NCI-H526 treated with DMSO at 0.1 percent for 48 hours (cell line): ENCODE results near the gene GSG1L.

Experiments used
- DNase-seq: peaks from one replicate; lab custom pipeline; 2025; lab: John Stamatoyannopoulos, UW

GSG1L gene

DNA sequence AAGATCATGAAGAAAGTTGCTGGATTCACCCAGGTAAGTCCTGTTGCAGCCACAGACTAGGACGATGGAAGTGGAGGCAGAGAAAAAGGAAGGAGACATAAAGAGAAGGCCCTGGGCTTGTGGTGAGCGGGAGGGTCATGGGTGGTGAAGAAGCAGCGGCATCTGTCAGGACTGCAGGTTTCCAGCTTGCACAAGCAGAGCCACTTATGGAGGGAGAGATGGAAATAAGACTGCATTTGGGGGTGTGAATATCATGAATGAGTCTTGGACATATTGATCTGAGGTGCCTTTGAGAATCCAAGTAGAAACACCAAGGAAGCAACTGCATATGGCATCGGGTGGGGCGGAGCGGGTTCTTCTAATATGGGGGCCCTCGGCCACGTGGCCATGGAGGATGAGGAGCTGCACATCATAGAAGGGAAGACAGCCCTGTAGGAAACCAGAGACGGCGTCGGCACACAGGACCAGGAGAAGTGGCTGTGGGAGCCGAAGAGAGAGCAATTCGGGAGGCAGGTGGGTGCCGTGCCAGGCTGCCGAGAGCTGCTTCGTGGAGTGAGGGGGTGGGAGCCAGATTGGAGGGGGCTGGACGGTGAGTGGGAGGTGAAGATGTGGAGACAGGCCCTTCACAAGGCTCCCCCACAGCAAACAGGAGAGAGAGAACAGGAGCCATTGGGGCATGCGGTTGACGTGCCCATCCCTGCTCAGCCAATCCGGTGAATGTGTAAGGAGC lies 243.5 kb downstream of the GSG1L start:
- no peak for DNase-seq

DNA sequence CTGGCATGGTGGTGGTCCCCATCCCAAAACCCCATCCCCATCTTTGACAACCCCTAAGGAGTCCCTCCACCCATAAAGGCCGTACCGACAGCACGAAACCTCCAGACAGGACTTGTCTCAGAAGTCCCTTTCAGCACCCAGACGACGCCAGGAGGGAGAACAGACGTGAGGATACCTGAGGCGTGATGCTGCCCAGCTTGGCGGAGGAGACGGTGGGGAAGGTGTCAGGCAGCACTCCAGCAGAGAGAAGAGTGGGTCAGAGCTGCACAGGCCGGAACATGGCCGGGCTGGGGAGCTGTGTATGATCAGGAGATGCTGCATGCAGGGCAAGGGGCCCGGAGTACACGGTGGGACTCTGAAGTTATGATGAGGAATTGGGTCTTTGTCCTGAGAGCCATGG lies 244.2 kb downstream of the GSG1L start:
- no peak for DNase-seq

DNA sequence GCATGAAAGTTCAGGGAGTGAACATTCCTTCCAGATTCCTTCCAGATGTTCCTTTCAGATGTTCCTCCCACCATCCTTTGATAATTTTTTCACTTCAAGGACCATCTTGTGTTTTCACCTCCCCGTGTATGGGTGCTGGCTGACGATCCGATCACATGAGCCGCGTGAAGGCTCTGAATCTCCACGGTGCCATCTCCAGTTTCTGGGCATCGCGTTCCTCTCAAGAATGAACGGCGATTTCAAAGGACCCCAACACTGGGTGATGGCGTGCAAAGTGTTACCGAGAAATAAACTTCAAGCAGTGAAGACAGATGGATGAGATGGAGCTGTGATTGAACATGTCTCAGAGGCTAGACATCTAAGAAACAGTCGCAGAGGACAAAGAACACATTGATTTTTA lies 245.3 kb downstream of the GSG1L start:
- DNase-seq, result no peak

DNA sequence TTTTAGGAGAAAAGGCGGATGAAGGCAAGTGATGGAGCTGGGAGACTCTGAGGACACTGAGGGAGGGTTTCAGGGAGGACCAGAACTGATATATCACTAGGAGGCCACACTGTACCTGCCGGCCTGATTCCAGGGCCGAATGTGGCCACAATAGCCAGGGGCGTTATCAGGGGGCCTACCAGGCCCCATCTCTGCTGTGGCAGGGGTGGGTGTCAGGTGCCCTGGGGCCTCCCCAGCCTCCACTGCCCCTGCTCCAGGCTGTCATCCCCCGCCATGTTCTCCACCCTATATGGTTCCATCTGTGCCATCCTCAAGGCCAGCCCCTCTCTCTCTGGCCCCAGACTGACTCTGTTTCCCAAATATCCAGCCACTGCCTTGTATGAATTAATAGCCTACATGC lies 246.5 kb downstream of the GSG1L start:
- no peak for DNase-seq

DNA sequence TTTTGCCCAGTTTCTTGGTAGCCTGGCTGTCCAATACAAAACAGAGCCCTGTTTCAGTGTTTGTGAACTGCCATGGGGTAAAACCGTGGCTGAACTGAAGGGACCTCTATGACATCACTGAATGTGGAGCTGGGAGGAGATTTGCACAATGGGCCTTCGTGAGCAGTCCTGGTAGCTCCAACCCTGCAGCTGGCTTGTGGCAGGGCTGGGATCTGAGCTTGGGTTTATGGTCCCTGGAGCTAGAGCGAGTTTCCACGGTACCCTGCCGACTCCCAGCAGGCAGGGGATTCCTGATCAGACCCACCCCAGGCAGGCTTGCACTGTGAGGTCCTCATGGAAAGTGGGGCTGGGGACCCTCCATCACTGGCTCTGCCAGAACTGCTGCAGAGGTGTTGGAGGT lies 247.0 kb downstream of the GSG1L start:
- DNase-seq, result no peak

DNA sequence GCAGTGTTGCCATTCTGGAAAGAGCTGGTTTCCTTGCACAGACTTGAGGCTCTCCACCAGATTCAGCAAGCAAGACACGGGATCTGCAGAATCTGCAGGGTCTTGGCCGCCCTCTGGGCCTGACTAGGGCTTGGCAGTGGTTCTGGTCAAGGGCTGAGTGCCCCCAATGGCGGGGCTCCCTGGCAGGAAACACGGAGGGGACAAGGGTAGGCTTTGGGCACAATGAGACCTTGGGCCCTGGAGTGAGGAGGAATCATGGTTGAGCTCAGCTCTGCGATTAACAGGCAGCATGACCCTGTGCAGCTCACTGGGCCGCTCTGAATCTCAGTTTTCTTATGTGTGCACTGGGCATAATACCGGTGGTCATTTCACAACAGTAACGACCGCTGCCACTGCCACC lies 249.9 kb downstream of the GSG1L start:
- no peak for DNase-seq

DNA sequence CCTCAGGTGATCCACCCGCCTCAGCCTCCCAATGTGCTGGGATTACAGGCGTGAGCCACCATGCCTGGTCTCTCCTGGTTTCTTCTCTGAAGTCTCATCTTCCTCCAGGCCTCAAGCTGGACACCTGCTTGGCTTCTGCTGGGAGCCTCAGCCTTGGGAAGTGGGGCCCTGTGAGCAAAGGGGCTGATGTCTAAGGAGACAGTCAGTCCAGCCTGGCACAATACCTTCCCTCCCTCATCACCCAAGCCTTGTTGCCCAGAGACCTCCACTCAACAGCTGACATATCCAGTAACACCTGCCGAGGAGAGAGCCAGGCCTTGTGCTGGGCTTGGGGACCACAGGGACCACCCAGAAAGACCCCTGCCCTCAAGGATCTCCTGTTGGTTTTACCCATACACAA lies 251.6 kb downstream of the GSG1L start:
- no peak for DNase-seq

DNA sequence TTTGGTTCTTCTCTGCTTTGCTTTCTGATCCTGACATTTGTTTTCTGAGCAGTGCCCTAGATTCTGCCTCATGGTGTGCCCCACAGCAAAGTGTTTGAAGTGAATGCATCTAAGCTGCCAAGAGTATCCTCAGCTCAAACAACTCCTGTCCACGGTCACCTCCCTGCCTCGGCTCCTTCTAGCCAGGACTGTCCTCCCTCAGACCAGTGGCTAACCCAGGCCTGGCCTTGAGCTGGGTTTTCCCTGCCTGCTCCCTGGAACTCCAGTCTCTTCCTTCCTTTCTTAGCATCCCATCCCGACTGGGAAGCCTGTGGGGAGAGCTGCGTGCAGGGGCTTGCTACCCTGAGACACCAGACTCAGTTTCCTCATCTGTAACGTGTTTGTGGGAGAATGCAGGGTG lies 256.5 kb downstream of the GSG1L start:
- no peak for DNase-seq

DNA sequence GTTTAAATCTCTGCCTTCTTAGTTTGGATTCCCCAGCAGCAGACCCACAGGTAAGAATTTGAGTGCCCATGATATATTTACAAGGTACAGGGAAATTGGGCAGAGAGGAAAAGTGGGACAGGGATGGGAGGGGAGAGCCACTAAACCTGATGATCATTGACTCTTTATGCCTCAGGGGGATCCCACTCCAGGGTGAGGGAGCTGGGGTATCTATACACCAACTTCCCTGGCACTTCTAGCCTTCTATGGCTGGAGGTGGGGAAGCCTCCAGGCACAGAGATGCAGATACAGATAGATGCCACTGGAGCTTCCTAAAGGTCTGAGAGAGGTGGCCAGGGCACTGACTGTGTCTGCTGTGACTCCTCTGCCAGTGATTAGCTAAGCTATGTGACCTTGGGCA lies 257.1 kb downstream of the GSG1L start:
- no peak for DNase-seq

DNA sequence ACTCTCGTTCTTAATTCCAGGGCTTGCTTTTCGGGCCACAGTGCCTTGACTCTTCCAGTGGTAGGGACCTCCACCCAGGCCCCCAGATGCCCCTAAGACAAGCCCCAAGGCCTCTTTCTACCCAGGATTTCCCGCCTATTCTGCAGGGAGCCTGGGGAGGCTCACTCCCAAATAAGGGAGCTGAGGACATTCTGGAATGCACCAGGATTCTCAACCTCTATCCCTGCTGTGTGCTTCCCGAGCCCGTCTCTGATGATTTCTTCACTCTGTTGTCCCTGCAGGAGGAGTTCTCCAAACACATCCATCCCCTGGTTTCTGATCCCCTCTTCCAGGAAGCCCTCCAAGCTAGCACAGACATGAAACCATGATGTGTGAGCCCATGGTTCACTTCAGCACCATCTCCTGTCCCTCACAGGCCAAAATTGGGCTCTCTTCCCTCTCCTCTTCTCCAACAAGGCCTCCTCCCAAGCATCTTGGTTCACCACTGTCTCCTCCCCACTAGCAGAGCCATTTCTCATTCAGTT lies 257.6 kb downstream of the GSG1L start:
- DNase-seq, result no peak

DNA sequence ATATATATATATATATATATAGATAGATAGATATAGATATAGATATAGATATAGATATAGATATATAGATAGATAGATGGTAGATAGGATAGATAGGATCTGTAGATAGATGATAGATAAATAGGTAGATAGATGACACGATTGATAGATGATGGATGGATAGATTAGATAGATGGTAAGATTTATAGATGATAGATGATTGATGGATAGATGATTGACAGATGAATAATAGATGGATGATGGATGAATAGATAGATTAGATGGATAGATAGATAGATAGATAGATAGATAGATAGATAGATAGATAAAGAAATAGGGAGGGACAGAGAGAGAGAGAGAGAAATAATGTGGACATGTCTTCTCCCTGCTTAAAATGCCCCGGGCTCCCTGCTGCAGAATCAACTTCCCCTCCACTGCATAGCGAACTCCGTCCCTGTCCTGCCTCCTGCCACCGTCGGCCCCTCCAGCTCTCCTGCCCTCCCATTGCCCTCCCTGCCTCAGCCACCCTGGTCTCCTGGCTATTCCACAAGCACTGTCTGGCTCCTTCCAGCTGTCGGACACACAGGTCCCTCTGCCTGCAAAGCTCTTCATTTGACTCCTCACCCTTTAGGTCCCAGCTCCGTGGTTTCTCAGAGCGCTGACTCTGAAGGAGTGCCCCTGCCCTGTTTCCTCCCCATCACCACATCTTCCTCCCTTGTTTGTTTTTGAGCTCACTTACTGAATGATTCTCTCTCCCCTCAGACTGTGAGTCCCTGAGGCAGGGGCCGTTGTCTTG lies 259.6 kb downstream of the GSG1L start:
- DNase-seq, result no peak

DNA sequence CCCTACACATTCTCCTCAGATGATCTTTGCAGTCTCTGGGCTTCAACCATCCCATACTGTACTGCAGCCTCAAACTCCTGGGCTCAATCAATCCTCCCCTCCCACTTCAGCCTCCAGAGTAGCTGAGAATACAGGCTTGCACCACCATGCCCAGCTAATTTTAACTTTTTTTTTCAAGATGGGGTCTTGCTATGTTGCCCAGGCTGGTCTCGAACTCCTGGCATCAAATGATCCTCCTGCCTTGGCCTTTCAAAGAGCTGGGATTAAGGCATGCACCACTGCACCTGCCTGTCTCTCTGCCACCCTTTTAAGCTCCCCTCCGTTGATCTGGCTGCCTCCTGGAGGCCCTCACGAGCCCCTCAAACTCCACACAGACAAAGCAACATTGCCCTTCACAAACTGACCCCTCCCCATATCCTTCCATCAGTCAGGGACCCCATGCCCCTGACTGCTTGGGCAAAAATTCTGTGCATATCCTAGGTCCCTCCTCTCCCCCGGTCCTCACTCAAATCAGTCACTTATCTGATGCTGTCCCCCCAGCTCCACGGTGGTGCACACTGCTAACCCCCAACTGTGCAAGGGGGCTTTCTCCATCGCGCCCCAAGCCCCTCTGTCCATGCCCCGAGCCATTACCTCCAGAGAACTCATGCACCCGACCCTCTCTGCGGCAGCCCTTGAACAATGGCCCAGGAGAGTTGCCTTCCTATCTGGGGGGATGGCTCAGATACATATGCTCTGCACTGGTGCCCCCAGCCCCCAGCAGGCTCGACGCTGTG lies 260.7 kb downstream of the GSG1L start:
- no peak for DNase-seq

DNA sequence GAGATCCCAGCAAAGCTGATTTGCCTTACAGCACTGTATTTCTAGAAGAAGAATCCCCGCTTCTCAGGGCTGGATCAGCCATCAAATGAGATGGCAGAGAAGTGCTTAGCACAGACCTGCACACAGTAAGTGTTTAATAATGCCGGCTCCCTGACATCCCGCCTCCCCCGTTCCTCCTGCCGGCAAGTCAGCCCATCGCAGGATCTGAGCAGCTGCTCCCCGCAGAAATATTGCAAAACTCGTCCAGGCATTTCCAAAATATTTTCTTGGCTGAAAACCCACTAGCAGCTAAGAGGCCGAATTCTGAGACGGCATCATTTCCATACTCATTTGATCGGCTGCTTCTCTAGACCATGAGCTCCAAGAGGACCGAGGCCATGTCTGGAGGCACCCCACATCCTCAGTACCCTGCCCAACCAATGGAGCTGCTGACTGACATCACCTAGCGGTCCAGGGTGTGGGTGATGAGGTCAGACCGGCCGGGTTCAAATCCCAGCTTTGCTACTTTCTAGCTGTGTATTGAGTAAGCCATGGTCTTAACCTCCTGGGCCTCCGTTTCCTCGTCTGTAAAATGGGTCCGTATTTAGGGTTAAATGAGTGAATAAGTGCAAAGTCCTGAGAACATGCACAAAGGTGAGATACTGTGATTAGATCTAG lies 262.1 kb downstream of the GSG1L start:
- no peak for DNase-seq

DNA sequence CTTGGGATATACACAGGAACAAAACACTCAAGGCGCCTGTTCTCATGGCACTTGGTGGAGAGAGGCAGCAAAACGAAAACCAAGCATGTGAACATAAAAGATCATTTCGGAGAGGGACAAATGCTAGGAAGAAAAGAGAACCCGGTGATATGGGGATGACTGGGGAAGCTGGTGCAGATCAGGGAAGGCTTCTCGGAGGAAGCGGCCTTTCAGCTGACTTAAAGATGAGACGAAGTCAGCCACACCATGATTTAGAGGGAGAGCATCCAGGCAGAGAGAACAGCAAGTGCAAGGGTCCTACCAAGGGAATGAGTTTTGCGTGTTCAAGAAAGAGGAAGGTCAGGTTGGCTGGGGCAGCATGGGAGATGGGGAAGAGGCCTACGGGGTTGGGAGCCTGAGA lies 262.7 kb downstream of the GSG1L start:
- no peak for DNase-seq

DNA sequence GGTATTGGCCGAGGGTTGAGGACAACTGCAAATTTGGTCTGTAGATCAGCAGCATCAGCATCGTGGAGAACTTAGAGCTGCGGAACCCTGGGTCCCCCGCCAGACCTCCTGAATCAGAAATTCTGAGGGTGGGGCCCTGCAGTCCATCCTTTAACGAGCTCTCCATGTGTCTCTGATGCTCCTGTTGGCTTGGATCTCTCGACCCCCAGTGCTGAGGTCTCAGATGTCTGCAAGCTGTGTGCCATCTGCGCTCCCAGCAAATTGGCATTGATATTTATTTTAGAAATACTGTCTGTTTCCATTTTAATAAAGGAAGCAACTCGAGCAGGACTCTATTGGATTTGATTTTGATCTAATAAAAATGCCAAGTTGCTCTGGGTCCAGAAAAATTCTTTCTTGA lies 263.6 kb downstream of the GSG1L start:
- DNase-seq, result no peak

DNA sequence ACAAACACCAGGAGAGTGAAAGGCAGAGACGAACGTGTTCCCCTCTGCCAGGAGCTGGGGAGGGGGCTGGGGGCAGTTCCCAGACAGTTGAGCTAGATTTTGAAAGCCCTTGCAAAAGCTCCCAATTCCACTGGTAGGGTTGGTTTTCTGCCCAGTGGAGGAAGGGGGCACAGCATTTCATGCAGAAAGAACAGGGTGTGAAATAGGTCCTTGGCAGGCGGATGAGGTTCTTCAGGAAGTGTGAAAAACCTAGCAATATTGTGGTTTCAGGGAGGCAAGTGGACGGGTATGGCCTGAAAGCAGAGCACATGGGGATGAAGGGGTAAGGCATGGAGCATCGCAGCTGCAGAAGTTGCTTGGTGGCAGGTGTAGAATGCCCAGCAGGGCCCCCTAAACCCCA lies 265.3 kb downstream of the GSG1L start:
- no peak for DNase-seq

DNA sequence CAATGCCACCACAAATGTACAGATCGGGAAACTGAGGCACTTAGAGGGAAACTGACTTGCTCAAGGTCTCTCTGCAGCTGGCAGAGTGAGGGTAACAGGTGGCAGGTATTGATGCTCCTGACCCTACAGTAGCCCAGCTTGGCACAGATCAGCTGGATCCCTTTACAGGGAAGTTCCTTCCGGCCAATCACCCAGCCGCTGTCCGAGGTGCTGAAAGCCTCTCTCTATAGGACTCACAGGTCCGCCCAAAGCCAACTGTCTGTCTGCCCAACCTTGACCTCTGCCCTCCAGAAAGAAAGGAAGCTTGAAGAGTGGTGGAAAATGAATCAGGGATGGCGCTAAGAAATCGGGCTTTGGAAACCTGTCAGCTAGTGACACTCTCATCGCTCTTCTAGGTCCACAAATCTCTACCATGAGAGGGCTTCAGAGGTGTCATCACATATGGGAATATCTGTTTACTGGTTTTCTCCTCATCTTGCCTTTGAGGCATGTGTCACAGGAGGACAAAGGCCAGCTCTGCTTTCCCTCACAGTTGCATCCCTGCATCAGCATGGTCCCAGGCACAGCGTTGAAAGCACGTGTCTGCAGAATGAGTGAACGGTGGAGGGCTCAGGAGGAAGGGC lies 267.4 kb downstream of the GSG1L start:
- no peak for DNase-seq

DNA sequence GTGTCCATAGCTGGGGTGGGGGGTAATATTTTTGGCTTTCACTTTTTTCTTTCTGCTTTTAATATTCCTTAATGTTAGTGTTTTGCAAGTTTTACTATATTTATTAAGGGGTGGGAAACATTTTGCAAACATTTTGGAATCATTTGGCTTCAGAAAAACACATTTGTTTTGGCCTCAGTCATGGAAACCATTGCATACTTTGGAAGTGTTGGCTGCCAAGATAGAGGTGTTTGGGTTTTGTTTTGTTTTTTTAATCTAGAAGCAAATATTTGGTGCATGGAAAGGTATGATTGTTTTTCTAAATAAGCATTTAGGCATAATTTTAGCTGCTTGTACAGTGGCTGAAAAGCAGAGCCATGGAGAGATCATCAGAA lies 270.3 kb downstream of the GSG1L start:
- DNase-seq, result no peak

DNA sequence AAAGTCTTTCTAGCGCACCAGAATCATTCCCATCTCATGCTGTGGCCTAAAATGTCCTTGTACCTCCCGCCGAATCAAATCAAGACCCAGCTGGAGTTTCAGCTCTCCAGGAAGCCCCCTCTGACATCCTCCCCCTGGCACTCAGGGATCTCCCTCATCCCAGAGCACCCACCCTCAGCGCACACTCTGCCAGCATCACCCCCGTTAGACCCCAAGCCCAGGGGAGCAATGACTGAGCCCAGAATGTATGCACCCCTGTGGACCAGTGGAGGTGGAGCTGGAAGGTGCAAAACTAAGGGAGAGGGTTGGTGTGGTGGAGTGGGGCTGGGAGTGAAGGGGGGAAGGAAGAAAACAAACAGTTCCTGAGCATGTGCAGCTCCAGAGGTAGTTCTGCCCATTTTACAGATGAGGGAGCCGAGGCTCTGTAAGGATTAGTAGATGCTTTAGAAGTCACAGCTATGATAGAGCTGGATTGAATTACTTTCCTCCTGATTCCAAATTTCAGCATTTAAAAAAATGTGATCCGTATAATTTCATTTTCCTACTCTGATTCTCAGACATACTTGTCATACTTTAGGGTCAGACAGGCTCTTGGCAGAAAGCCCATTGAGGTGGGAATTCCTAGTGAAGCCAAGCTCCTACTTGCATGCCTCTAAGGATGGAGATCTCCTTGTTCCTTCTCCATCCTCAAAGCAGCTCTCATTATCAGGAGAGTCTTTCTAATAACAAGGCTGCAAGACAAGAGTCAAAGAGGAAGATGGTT lies 270.8 kb downstream of the GSG1L start:
- no peak for DNase-seq

DNA sequence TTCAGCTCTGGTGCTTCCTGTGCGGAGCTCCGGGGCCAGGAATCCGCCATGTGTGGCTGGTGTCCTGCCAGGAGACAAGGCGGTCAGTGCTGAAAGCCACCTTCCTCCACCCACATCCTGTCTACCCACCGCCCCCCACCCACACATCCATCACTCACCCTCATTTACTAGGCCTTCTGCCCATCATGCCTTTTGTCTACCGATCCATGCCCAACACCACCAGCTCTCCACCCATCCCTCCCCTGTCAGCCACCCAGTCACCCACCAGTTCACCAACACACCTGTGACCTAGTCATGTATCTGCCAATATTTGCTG lies 272.2 kb downstream of the GSG1L start:
- DNase-seq, result no peak
